ENCODE measurements around the gene MAN1A1.

MAN1A1 gene

GRCh38 chr6:119308048-119308570, 41.5 kb downstream of the MAN1A1 start:
- Histone ChIP-seq H4K20me1 (ENCODE audit: control insufficient read depth, insufficient read depth, low read depth, low read length) (no peaks in the 10 kb centered on the region), H3K4me2 (ENCODE audit: low read length) (no peak overlapping the region), H3K9me2 (replicated peaks; ENCODE audit: control insufficient read depth, low read length) (no peaks in the 10 kb centered on the region), H3K4me3 (ENCODE audit: low read length) (no peak overlapping the region), H3K36me3 (ENCODE audit: control insufficient read depth, low read length) (no peaks in the 10 kb centered on the region), H3K9me3 (ENCODE audit: control insufficient read depth, insufficient read depth, low read length) (no peaks in the 10 kb centered on the region), H3K27me3 (ENCODE audit: control insufficient read depth, low read length) (no peaks in the 10 kb centered on the region), H3K4me1 (ENCODE audit: control insufficient read depth, low read length) (no peaks in the 10 kb centered on the region), H3K27ac (ENCODE audit: low read depth, low read length) (no peak overlapping the region), H3F3A (ENCODE audit: control insufficient read depth, insufficient read depth) (no peaks in the 10 kb centered on the region), H3K79me2 (ENCODE audit: control insufficient read depth, low read length) (no peaks in the 10 kb centered on the region)
- TF ChIP-seq, protein P1, sequence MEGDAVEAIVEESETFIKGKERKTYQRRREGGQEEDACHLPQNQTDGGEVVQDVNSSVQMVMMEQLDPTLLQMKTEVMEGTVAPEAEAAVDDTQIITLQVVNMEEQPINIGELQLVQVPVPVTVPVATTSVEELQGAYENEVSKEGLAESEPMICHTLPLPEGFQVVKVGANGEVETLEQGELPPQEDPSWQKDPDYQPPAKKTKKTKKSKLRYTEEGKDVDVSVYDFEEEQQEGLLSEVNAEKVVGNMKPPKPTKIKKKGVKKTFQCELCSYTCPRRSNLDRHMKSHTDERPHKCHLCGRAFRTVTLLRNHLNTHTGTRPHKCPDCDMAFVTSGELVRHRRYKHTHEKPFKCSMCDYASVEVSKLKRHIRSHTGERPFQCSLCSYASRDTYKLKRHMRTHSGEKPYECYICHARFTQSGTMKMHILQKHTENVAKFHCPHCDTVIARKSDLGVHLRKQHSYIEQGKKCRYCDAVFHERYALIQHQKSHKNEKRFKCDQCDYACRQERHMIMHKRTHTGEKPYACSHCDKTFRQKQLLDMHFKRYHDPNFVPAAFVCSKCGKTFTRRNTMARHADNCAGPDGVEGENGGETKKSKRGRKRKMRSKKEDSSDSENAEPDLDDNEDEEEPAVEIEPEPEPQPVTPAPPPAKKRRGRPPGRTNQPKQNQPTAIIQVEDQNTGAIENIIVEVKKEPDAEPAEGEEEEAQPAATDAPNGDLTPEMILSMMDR (IDR thresholded peaks at IDR 0.05; ENCODE audit: low read depth, low read length, poor library complexity, severe bottlenecking) = no peak
- TF ChIP-seq EZH2phosphoT487 (IDR thresholded peaks at IDR 0.05; ENCODE audit: borderline replicate concordance, low read length) = no peak

DNA sequence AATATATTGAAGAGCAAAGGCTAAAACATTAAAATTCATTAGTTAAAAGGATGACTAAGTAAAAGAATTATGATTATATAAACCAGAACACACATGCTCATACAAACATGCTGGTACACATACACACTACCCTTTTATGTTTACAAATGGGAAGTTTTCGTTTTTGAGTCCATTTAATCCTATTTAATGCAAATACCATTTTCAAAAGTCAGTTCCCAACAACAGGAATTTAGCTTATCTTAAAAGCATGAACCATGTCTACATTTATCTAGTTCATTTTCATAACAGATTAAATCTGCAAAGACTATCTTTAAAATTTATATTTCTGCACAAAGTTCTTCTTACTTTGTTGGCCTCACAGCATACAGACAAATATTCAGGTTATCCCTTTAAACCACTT, 42.5 kb downstream of the MAN1A1 start:
- H4K20me1 ChIP-seq (ENCODE audit: control insufficient read depth, insufficient read depth, low read depth, low read length) = no peaks in the 10 kb centered on the region
- no peaks in the 10 kb centered on the region for H3K9me2 ChIP-seq (replicated peaks; ENCODE audit: control insufficient read depth, low read length)
- H3K27me3 ChIP-seq (ENCODE audit: control insufficient read depth, low read length) = no peaks in the 10 kb centered on the region
- H3K79me2 ChIP-seq (ENCODE audit: control insufficient read depth, low read length) = no peaks in the 10 kb centered on the region
- no peaks in the 10 kb centered on the region for H3K36me3 ChIP-seq (ENCODE audit: control insufficient read depth, low read length)
- no peaks in the 10 kb centered on the region for H3K9me3 ChIP-seq (ENCODE audit: control insufficient read depth, insufficient read depth, low read length)
- H3K4me1 ChIP-seq (ENCODE audit: control insufficient read depth, low read length) = no peaks in the 10 kb centered on the region
- H3K4me3 ChIP-seq (ENCODE audit: low read length) = no peak overlapping the region
- H3K27ac ChIP-seq (ENCODE audit: low read depth, low read length) = no peak overlapping the region
- TF ChIP-seq, protein P1 (IDR thresholded peaks at IDR 0.05; ENCODE audit: low read depth, low read length, poor library complexity, severe bottlenecking) = no peak
- no peak for TF ChIP-seq EZH2phosphoT487 (IDR thresholded peaks at IDR 0.05; ENCODE audit: borderline replicate concordance, low read length)
- H3K4me2 ChIP-seq (ENCODE audit: low read length) = no peak overlapping the region
- H3F3A ChIP-seq (ENCODE audit: control insufficient read depth, insufficient read depth) = no peaks in the 10 kb centered on the region

- no peak overlapping the region for H3K4me3 ChIP-seq (ENCODE audit: low read length)
- H3K27ac ChIP-seq (ENCODE audit: low read depth, low read length) = no peak overlapping the region
- H3K4me1 ChIP-seq (ENCODE audit: control insufficient read depth, low read length) = no peaks in the 10 kb centered on the region
- H4K20me1 ChIP-seq (ENCODE audit: control insufficient read depth, insufficient read depth, low read depth, low read length) = no peaks in the 10 kb centered on the region
- H3K27me3 ChIP-seq (ENCODE audit: control insufficient read depth, low read length) = no peaks in the 10 kb centered on the region
- no peaks in the 10 kb centered on the region for H3K36me3 ChIP-seq (ENCODE audit: control insufficient read depth, low read length)
- TF ChIP-seq, protein P1 (IDR thresholded peaks at IDR 0.05; ENCODE audit: low read depth, low read length, poor library complexity, severe bottlenecking) = no peak
- TF ChIP-seq EZH2phosphoT487 (IDR thresholded peaks at IDR 0.05; ENCODE audit: borderline replicate concordance, low read length) = no peak
- no peaks in the 10 kb centered on the region for H3K9me3 ChIP-seq (ENCODE audit: control insufficient read depth, insufficient read depth, low read length)
- no peaks in the 10 kb centered on the region for H3F3A ChIP-seq (ENCODE audit: control insufficient read depth, insufficient read depth)
- H3K4me2 ChIP-seq (ENCODE audit: low read length) = no peak overlapping the region
- H3K79me2 ChIP-seq (ENCODE audit: control insufficient read depth, low read length) = no peaks in the 10 kb centered on the region
- no peaks in the 10 kb centered on the region for H3K9me2 ChIP-seq (replicated peaks; ENCODE audit: control insufficient read depth, low read length)
Observed at GRCh38 chr6:119306396-119306968, 43.1 kb downstream of the MAN1A1 start.
